OCI-LY7 (cell line): ENCODE measurements around the gene VPS26A.

Experiments
- CTCF ChIP-seq: fragments of 200-600 bp; sonication (generic); conservative IDR thresholded peaks from 2 replicates; pipeline ENCODE4 v1.5.1; 2014; ENCODE audit warnings: mild to moderate bottlenecking, antibody characterized with exemption, low read length, moderate library complexity, mixed read lengths
- EZH2phosphoT487 ChIP-seq: fragments of 200-600 bp; sonication (generic); IDR thresholded peaks from 2 replicates; pipeline ENCODE4 v1.6.1; 2018; ENCODE audit warnings: low read depth, borderline replicate concordance, mild to moderate bottlenecking, mixed run types, antibody characterized with exemption, low read length, moderate library complexity, mixed read lengths

DNA sequence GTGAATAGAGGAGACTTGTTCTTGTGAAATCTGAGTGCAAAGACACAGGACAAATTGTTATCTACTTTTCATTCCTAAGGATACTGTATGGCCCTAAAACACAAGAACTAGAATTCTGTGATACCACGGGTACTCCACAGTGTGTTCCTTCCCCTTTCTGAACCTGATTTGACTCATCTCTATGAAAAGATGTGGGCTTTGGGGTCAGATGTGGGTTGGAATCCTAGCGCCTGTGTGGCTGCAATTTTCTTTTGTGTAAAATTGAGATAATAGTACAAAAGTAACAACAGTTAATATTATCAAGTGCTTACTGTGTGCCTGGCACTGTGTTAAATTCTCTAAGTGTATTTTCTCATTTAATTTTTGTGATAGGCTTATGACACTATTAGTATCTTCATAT lies 27.9 kb upstream of the VPS26A start:
- no peak for TF ChIP-seq CTCF
- no peak for TF ChIP-seq EZH2phosphoT487
